Measurements from ENCODE around the gene AMTN.

AMTN gene

DNA sequence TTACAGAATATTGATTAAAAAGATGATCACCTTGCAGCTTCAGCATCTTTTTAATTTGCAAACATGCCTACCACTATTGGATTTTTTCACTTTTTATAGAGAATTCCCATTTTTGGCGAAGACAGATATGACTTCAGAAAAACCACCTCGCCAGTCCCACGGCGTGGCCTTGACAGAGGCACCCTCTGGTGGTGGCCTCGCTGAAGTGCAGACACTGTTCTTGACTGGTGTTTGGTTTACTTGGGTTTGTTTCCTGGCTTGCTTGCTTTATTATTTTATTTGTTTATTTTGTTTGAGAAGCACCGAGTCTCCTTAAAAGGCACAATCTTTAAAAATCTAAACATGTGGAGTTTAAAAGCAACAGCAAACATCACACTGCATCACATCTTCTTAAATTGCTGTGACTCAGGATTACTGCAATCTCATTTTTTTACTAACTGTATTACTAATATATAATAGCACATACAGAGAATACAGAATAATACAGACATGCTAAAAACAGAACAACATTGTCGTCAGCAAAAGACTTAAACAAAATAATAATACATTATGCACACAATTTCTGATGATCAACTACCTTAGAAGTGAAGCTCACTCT is 13.1 kb upstream of the AMTN start:
- TF ChIP-seq CTCF (IDR thresholded peaks at IDR 0.05; ENCODE audit: low read depth, low read length): peak; percentile 97

GRCh38 chr4:70508801-70509200 is 9.6 kb upstream of the AMTN start:
- TF ChIP-seq CTCF (IDR thresholded peaks at IDR 0.05; ENCODE audit: low read depth, low read length): no peak
- H3K4me3 ChIP-seq (replicated peaks in 1 of 2; ENCODE audit: low read depth in 2 of 2, low read length in 2 of 2): no peak overlapping the region
- DNase-seq (ENCODE audit: low read depth in 2 of 2): peak; percentile 12 to 67

More for the DNA sequence above, 13.1 kb upstream of the AMTN start:
- no peak overlapping the region for H3K4me3 ChIP-seq (replicated peaks in 1 of 2; ENCODE audit: low read depth in 2 of 2, low read length in 2 of 2)
- DNase-seq (ENCODE audit: low read depth in 2 of 2): peak; percentile 62 to 68

- TF ChIP-seq CTCF (IDR thresholded peaks at IDR 0.05; ENCODE audit: low read depth, low read length): peak; percentile 0
- no peak overlapping the region for H3K4me3 ChIP-seq (replicated peaks in 1 of 2; ENCODE audit: low read depth in 2 of 2, low read length in 2 of 2)
- DNase-seq (ENCODE audit: low read depth in 2 of 2): peak in 1 of 2 donors; percentile 41
These were observed 7.0 kb upstream of the AMTN start for GRCh38 chr4:70511365-70511764.

- no peak for TF ChIP-seq CTCF (IDR thresholded peaks at IDR 0.05; ENCODE audit: low read depth, low read length)
- H3K4me3 ChIP-seq (replicated peaks in 1 of 2; ENCODE audit: low read depth in 2 of 2, low read length in 2 of 2): no peak overlapping the region
- peak in 1 of 2 donors; percentile 90 for DNase-seq (ENCODE audit: low read depth in 2 of 2)
These were observed 2.8 kb upstream of the AMTN start for GRCh38 chr4:70515367-70516250.

- peak in 1 of 2 donors; percentile 44 for DNase-seq (ENCODE audit: low read depth in 2 of 2)
- H3K4me3 ChIP-seq (replicated peaks in 1 of 2; ENCODE audit: low read depth in 2 of 2, low read length in 2 of 2): no peak overlapping the region
- TF ChIP-seq CTCF (IDR thresholded peaks at IDR 0.05; ENCODE audit: low read depth, low read length): no peak
These were observed 347 bp downstream of the AMTN start for GRCh38 chr4:70518716-70519115.

DNA sequence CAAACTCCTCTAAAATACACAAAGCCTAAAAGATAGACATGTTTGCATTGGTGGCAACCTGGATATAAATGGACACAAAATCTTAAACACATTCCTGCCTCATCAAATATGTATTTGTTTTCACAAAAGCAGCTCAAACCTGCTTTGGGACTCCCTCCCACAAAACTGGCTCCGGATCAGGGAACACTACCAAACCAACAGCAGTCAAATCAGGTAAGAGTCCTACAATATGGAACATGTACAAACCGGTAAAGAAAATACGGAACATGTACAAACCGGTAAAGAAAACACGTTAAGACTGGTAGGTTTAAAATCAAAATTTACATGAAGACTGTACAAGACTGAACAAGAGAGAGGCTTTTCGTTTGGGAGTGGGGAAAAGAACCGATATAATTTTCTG is 4.3 kb downstream of the AMTN start:
- no peak for TF ChIP-seq CTCF (IDR thresholded peaks at IDR 0.05; ENCODE audit: low read depth, low read length)
- no peak overlapping the region for H3K4me3 ChIP-seq (replicated peaks in 1 of 2; ENCODE audit: low read depth in 2 of 2, low read length in 2 of 2)
- DNase-seq (ENCODE audit: low read depth in 2 of 2): no peak

All from cardiac fibroblast (primary cell).